GM19463 (cell line): ENCODE data around the gene ATP5F1A.
"Not testable (repeated sequence)": the region's sequence is repeated elsewhere in the genome, so short reads cannot be mapped to it uniquely, and the experiment has no call there.

ENCODE experiments used
- ATAC-seq: cut with Tn5 transposase; IDR thresholded peaks from one replicate; pipeline ENCODE4 v1.9.1; 2021; ENCODE audit warnings: mild to moderate bottlenecking, moderate library complexity; ENCODE audit not compliant: unreplicated experiment

The ATP5F1A gene

DNA sequence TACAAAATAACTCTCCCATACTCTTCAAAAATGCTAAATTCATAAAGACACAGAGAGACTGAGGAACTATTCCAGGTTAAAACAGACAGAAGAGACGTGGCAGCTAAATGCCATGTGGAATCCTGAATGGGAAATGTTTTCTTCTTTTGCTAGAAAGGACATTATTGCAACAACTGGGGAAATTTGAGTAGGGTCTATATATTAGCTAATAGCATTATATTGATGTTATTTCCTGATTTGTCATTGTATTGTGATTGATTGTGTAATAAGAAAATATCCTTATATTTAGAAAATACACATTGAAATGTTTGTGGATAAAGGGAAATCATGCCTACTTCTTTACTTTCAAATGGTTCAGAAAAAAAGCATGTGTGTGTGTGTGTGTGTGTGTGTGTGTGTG, 49.5 kb downstream of the ATP5F1A start:
- ATAC-seq, result no peak

DNA sequence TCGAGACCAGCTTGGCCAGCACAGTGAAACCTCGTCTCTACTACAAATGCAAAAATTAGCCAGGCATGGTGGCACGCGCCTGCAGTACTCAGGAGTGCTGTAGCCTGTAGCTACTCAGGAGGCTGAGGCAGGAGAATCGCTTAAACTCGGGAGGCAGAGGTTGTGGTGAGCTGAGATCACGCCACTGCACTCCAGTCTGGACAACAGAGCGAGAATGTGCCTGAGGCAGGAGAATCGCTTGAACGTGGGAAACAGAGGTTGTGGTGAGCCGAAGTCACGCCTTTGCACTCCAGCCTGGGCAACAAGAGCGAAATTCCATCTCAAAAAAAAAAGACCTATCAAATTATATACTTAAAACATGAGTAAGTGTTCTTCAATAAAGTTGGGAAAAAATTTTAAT, 50.7 kb downstream of the ATP5F1A start:
- not testable (repeated sequence) for ATAC-seq

DNA sequence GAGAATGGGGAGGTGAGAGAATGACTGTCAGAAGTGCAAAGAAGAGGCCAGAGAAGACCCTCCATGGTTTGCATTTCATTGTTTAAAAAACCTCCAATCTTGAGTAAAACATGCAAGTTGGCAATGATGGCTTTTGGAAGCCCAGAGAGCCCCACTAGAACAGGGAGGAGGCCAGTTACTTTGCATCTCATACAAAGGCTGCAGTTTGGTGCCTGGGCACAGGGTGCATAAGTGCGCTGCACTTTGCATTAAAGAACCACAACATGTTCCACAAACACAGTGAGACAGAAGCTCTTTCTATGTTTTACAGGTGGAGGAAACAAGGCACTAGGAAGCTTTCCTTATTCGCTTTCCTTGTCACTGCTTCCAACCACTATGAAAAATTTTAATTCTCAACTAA, 51.4 kb downstream of the ATP5F1A start:
- no peak for ATAC-seq

DNA sequence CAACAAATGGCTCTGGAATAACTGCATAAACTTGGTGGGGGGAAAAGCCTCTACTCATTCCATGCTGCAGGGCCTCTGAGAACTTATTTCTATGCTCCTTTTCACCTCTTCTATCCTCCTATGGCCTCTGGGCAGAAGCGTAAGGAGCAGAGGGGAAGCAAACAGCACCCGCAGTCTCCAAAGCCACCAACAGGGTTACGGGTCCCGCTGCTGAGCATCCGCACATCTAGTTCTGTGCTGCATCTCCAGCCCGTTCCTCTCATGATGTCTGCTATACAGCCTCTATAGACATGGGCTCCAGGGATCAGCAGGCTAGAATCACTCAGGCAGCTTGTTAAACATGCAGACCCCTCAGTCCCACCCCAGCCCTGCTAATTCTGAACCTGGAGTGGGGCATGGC, 52.0 kb downstream of the ATP5F1A start:
- no peak for ATAC-seq

DNA sequence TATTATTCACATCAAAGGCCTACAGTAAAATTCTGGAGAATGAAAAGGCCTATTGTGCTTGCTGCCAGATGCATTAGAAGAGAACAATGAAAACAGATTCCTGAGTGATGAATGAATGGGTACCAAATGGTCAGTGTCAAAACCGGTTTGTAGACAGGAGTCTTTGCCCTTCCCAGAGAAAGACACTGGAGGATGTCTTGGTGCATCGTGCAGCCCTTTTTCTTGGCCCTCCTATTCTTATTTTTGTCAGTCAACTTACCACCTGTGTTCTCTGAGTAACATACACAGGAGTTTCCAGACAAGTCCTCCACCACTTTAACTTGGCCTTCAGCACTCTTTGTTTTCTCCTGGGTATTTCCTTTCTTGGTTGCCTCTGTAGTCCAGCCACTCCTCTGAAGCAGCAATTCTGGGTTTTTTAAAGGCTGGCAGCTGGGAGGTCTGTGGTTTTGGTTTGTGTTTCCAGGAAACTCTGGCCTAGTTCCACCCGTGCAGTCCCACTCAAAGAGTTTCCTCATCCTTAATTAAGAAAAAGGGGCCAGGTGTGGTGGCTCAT, 55.4 kb downstream of the ATP5F1A start:
- no peak for ATAC-seq

GRCh38 chr18:46040747-46041104, 57.4 kb downstream of the ATP5F1A start:
- no peak for ATAC-seq

- no peak for ATAC-seq
Measured at GRCh38 chr18:46040033-46040746, 57.9 kb downstream of the ATP5F1A start.

DNA sequence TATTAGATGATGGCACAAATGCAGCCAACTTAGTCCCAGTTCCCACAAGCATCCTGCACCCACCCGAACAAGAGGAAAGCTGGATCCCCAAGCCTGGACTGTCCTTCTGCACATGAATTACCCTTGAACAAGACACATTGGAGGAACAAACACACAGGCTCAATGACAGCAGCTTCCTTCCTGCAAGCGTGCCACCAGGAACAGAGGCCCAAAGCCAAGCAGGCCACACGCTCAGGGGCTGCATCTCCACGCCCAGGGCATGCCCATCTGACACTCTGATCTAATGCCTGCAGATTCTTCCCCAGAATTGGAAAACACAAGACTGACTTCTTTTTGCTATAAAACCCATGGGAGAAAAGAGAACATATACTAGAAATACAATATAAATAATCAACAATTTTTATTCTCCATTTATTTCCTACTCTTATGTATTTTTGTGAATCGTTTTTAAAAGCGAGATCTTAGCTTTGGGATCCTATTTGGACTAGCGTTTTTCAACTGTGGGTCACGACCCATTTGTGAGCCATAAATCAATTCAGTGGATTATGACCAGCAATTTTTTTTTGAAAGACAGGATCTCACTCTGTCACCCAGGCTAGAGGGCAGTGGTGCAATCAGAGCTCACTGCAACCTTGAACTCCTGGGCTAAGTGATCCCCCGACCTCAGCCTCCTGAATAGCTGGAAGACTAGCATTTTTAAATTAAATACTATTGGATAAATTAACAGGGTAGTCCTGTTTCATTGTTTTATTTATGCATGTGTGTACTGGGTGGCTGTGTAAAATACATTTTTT, 60.4 kb downstream of the ATP5F1A start:
- no peak for ATAC-seq

DNA sequence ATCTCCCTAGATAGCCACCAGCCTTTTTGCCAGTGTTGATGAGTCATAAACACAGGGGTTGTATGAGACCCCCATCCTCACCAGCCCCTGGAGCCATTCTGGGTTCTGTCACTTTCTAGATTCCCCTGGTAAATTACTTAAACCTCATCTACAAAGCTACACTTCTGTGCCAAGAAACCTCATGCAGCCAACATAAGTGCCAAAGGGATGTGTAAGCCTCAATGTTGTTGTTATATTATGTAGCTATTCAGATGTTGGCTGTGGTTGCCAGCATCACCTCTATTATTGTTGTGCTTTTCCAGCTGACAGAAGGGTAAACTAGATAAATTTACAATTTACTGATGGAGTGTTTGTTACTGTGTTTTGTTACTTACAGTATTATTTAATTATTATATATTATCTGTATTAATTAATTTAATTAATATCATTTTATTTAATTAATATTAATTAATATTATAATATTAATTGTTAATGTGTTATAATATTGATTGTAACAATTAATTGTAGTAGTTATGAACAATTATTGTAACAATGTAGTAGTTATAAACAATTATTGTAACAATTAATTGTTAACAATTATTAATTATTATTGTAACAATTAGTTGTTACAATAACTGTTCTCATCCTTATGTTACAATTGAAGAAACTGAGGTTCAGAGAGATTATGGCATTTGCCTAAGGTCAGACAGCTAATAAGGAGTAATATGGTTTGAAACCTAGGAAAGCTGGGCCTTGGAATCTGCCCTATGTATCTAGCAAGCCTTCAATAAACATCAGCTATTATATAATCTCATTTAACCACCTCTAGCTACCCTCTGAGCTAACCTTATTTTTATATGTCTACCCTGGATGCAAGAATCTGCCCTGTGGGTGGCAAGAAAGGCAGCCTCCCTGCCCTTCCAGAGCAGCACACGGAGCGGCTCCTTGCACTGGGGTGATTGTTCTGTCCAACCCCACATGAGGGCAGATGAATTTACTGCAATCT, 62.1 kb downstream of the ATP5F1A start:
- ATAC-seq, result no peak

GRCh38 chr18:46034230-46034629, 63.9 kb downstream of the ATP5F1A start:
- ATAC-seq, result no peak

- ATAC-seq, result no peak
Measured at GRCh38 chr18:46031741-46032140, 66.4 kb downstream of the ATP5F1A start.
